HCEC 1CT (cell line): ENCODE data around the gene ETS1.

ENCODE experiments used
- DNase-seq: peaks from one replicate; pipeline ENCODE4 v3.0.0-alpha.2; 2017

Gene ETS1

DNA sequence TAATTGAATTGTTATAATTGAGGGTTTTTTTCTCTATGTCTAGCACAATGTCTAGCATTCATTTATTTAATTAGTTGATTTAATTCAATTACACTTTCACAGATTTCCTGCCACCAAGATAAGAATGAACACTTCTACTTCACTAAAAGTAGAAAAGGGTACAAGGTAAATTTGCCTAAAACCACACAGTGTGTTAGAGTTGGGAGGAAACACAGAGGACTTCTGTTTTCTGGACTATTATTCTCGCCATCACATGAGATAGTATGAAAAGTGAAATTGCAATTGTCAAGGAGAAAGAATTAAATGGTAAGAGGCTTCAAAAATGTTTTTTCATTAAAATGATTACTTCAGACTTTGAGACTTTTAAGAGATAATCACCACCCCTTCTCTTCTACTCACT, 109.5 kb downstream of the ETS1 start:
- no peak for DNase-seq

DNA sequence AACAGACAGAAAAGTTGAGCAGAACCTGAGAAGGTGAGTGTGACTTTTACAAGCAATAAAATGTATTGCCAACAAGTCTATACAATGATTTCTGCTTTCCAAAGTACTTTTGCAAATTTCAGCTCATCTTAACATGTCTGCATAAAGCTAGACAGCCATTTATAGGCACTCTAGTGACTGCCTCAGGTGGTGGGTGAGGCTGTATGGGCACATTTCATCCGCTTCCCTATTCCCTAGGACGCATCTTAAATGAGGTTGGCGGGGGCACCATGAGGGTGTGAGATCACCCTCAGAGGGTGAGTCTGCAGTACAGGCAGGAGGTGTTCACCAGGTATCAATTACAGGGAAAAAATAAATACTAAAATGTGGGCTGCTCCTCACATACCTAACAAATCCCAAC, 110.1 kb downstream of the ETS1 start:
- no peak for DNase-seq

DNA sequence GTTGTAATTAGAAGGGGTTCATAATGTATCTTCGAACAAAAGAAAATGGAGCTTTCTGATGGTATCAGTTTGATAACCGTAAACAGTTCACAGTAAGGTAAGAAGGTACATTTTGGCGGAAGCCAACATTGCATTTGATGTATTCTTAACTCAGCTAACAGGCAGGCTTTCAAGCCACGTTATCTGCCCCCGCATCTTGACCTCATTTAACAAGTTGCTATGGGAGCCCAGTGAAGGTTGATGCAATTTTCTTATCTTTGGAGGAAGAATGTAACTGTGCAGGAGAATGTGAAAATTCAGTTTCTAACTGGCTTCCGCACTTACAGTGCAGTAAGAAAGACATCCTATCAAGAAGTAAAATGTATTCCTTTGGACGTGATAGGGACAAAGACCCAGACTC, 110.6 kb downstream of the ETS1 start:
- DNase-seq, result no peak

DNA sequence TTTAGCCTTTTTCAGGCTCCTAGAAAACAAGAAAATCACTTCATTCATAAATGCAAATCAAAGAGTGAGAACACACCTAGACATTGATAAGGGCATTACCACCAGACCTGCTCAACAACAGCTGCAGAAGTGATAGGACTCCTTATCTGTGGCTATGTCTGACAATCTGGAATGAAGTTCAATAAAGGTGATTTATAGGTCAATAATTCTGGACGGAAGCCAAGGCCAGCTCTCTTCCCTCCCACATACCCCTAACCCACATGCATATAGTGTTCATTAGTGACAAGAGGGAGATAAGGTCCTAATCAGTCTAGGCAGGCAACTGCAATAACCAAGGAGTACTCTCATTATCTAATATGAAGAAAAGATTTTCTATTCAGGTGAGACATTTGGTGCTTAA, 111.3 kb downstream of the ETS1 start:
- DNase-seq, result no peak

DNA sequence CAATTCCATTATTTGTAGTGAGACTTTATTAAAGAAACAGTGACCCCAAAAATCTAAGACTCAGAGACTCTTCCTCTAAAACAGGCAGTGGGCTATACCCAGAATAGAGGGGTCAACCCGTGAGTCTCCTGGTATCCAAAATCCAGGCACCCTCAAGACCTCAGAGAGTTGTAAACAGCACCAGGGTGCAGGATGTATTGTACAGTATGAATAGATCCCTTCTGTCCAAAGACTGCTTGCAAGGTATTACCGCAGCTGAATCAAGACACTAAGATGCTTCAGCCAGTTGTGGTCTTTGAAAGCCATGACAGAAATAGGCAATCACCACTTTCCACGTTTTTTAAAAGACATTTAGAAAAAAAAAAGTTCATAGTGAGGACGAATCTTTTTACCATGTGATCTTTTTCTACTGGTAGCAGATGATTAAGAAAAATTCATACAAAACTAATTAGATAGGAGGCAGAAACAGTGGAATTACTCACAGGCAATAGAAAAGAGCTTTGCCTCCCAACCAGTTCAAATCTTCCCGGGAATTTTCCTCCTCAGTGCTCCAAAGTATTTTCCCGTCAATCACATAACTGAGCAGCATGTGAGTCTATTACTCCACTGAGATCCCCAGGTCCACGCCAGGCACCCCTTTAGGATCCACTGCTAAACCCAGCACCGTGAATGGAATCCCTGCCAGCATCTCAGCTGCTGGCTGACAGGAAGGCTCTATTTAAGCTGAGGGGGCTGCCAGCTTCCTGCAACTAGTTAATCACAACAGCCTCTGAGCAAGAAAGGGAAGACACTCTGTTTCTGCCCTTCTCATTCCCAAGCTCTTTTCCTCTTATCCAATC, 113.1 kb downstream of the ETS1 start:
- DNase-seq, result no peak

DNA sequence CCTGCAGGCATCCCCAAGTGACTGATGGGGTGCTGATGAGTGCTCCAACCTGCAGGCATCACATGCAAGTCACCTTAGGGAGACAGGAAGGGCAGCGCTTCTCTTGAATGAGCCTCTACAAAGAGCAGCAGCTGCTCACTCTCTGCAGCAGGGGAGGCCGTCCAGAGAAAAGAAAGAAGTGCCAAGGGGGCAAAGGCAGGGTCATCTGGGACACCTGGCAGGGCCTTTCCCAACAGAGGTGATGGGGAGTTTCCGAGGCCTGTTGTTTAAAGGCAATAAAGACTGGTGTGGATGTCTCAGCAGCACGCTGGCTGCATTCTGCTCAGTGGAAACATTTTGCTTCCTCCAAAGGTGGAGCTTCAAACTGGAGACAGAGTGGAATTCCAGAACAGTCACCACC, 113.7 kb downstream of the ETS1 start:
- no peak for DNase-seq

DNA sequence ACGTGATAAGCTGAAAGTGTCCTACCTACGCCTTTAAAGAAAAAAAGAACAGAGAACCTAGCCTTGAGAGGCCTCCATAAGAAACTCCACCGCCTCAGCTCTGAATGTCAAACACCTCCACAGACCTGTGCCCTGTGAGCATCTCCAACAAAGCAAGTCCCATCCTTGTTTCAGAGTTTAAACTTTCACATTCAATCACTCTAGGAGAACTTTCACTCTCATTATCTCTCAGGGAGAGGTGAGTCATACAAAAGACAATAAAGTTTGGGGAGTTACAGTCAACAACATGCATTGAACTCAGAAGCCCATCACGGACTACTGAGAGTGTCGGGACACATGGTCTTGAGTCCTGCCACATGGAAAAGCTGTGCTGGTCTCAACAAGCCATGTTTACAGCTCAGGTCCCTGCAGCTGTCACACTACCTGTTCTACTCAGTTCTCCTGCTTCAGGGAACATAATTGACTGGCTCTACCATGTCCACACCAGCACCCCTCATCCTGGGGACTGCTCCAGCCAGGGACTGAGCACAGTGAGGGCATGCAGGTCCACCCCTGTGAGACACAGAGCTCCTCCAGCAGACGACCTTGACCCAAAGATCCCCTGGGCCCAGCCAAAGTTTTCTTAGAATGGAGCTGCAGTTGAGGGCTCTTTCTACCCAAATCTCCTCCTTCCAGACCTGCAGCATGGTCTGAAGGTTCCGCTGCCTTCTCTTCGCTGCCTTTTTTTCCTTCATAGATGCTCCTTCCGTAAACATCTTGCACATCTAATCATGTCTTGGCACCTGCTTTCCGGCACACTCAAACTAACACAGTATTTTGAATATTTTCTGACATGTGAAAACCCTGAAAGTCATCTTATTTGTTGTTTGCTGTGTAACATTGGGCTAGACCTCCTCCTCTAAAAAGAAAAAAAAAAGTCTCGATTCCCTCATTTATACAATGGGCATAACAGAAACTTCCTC, 114.9 kb downstream of the ETS1 start:
- DNase-seq, result no peak

DNA sequence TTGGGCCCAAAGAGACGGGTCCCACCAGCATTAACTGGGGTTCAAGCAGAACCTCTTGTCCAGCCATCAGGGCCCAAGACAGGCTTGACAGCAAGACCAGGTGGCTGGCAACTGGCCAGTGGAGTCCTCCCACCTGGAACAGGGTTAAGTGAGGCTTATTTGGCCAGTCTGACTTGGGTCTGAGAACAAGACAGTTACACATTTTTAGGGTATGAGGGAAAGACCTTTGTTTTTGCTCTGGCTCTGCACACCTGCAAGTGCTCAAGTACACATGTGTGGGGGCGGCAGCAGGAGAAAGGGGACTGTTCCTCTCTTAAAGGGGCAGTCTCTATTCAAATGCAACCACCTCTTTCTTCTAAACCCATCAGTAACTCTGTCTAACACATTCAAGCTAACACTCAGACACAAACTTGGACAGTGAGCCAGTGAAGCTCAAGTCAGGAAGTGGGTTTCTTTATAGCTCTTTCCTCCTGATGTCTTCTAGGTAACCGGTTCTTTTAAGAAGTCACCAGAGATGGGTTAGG, 116.2 kb downstream of the ETS1 start:
- no peak for DNase-seq

DNA sequence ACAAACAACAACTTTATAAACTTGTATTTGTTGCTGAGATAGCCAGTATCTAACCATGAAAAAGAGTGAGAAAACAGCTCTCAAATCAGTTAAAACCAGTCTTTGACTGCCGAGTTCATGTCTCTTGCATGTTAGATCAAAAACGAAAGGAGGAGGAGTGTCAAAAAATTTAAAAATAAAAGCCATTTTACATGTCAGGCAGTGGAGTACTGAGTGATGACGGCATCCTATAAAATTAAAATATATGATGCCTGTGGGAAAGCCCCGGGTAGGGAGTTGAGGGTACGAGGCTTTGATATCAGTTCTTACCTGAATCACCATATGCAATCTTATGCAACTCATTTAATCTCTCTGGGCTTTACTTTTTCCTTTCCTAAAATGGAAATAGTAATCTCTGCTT, 117.3 kb downstream of the ETS1 start:
- no peak for DNase-seq

DNA sequence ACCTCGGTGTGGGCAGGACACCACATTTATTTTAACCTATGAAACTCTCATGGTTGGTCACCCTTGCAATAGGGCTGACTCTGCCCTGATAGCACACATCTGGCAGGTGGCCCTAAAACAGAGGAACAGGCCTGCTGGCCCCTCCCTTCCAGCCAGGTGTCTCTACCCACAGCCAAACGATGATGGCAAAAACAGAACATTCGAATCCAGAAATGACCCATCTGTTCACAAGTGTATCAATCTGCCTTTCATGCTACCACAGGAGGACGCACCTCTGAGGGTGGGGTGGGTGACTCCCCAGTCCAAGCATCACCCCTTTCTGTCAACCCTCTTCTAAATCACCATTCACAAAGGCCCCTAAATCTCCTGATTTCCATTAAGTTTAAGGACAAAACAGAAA, 118.1 kb downstream of the ETS1 start:
- DNase-seq, result no peak

DNA sequence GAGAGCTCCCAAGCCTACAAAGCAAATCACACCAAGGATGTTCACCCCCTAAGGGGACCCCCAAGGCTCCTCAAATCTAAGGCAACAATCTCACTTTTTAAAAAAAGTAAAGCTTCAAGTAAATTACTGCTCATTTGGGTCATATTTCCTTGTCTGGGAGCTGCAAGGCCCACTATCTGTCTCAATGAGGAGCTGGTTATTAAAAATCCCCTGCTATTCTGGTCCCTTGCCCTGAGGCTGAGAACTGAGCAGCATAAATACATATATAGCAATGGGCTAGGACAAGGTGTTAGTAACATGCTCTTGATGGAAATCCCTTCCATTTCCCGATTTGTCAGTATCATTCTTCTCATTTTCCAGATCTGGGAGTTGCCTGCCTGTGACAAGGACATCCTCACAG, 119.2 kb downstream of the ETS1 start:
- DNase-seq, result no peak

DNA sequence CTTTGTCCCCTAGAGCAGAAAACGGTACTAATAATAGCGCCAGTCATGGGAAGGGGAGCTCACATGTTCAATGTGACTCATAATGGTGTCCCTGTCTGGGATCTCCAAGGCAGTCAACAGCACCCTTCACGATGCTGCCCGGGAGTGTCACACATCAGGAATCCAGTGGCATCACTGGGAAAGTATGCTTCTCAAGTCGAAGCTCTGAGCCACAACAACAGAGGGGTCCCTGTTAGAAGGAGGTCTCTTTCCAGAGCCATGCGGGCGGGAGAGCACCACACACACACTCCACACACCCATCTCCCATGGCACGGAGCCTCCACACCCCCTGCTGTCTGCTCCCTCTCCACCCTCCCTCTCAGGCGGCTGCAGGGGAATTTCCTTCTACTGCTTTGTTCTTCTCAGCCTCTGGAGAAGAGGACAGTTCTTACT, 119.7 kb downstream of the ETS1 start:
- DNase-seq, result peak; percentile 99

DNA sequence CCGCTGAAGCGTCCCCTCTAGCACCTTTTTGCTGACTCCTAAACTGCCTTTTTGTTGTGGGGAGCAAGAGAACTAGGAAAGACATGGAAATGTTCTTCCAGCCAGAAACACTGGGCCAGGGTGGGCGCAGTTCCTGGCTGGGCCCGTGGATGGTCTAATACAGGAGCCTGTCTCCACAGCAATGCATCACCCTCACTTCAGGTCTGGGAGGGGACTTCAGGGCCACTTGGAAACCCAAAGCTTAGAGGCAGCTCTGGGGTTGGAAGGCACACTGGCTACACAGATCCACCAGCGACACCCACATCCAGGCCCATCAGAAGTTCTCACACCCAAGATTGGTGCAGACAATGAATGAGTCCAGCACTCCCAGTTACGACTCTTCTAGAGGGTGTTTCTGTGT, 120.3 kb downstream of the ETS1 start:
- DNase-seq, result no peak

DNA sequence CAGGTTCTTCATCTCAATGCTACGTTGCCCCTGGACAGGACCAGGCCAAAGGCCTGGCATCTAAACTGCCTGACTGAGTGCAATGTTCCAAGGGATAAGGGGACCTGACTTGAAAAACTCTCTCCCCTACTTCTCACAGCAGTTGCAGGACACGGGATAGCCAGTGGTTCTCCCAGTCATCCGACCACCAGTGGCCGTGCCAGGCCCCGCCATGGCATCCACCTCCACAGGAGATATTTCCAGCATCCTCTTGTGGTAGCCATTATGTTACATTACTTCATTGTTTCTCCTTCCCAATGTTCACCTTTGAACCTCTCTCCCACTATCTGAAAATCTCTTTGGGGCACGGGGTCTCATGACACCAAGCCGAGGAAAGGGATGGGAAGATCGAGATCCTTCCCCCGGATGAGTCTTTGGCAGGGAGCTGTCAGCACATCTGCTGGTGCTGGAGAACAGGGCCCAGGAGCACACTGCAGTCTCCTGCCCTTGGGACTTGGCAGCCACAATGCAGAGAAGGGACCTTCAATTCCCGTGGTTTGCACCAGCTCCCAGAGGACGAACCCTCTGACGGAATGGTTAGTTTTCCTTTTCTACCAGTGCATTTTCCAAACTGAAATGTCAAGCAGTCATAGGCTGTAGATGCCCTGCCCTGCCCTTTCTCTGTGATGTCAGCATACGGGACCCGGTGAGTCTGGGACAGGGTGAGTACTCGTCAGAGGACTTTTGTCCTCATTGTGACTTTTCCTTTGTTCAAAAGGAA, 121.2 kb downstream of the ETS1 start:
- no peak for DNase-seq

DNA sequence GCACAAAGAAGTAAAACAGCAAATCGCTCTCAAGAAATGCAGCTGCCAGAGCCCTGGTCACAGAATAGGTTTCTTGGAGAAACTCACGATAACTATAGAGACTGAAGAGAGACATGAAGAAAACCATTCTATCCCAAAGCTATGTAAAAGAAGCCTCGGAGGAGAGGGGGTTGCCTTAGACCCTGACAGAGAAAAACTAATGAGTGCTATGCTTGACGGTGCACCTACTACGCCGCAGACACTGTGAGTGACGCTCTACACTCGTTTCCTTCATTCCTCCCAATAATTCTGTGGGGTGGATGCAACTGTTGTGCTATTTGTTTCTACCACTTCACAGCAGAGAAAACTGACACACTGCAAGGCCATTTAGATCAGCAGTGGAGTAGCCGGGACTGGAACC, 121.8 kb downstream of the ETS1 start:
- no peak for DNase-seq

DNA sequence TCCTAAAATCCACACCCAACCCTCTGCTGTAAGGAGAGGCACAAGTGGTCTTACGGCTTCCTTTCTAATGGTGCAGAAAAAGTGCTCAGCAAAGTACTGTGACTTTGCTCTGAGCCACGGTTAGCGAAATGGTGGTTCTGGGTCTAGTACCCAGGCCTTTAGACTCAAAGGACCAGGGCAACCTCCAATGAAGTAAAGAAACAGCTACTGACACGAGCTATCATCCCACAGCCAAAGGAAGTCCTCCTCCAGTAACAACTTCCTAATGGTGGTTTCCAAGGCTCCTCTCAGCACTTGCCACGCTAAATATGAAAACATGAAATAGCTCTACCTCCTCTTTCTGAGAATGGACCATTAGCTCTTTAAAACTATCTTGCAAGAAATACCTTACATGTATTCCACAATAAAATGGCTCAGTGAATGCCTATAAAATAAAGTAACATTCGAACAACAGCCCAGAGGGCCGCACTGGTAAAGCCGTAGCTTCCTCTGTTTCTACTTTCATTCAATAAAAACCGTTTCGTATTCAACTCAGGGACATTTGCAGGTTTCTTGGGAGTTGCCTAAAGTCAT, 122.4 kb downstream of the ETS1 start:
- no peak for DNase-seq

DNA sequence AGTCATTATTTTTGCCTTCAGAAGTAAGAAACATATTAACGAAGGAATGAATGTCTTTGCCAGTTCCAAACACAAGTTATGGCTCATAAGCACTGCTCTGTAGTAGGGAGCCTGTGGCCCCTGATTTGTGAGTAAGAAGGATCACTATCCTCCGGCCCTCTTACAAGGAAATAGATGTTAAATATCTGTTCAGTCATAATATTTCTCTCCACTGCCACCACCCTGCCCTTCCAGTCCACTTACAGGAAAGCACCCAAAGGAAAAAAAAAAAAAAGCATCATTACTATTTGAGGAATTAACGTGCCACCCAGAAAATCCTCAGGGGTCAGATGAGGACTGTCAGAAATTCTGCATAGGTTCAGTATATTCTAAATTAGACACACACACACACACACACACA, 123.4 kb downstream of the ETS1 start:
- no peak for DNase-seq

DNA sequence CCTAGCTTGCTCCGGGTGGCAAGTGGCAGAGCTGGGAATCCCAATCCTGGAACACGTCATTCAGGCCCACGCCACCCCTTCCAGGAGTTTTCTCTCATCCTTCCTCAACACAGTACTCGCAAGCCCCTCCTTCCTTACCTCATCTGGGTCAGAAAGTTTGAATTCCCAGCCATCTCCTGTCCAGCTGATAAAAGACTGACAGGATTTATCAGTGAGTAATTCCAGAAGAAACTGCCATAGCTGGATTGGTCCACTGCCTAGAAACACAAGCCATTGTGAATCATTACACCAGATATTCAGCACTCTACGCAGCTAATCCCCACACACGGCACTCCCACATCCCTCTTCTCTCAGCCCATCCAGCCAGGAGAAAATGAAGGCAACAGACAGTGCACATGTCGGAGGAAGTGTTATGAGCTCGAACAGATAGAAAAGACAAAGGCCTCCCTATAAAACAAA, 124.0 kb downstream of the ETS1 start:
- DNase-seq, result peak; percentile 87

DNA sequence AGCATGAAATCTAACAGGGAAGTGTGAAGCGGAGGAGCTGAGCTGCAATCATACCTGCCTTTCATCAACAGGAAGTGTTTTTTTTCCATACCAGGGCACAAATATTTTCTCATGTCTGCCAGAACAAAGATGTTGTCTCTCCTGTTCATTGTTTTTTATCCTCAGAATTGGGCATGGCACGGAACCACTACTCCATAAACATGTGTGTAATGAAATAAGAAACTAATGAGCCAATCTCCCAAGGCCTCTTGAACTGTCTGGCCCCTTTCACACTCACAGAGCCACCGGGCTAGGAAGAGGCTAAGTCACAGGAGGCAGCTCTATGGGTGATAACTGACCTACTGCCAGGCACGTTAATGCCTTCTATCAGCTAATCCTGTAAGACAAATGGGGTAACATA, 124.4 kb downstream of the ETS1 start:
- no peak for DNase-seq

DNA sequence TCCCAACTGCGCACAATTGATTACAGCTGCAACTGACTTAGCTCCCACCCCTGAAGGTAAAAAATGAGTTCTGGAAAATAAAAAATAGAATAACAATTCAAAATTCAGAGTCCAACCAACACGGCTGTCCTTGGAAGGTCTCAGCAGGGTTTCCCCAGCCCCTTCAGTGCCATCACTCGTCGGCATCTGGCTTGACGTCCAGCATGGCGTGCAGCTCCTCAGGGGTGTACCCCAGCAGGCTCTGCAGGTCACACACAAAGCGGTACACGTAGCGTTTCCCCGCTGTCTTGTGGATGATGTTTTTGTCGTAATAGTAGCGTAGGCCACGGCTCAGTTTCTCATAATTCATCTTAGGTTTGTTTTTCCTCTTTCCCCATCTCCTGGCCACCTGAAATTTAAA, 125.2 kb downstream of the ETS1 start:
- no peak for DNase-seq

DNA sequence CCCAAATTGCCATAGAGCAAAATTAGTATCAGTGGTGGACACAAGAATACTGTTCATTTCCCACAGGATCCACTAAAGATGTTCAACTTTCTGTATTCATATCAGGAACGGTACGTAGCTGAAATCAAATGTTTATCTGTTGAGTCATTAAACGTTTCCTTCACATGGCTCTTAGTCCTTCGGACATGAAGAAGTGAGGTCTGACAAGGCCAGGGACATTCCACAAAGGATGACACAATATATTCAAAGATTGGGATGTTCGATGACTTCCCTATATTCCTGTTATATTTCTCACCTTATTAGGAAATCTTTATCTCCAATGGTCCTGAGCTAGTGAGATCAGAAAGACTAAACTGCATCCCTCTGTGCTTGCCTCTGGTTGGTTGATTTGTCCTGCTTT, 129.0 kb downstream of the ETS1 start:
- DNase-seq, result peak; percentile 95

DNA sequence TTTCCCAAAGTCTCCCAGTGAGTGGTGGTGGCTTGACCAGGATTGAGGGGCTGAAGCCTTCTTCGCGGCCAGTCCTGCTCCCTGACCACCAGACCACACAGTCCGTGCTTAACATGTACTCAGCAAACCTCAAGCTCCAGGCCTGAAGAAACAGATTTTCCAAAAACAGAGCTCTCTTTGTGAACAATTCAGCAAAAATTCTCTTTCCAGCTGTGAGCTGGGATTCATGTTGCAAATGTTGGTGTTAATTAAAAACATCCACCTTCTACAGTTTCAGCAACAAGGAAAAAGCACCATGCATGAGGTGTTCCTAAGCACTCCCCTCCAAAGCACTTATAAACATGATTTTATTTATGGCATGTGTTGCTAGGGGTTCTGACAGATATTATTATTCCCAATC, 129.5 kb downstream of the ETS1 start:
- DNase-seq, result no peak
